H1 (cell line): ENCODE results near the gene AMT. TPM values are rescaled to one million over a fixed set of nuclear protein-coding genes. Genes with fewer than 3 reads are reported as not detected.

ENCODE experiments used
- CTCF ChIA-PET: fragments of 300-600 bp; sonication (Branson Sonifier 250); formaldehyde crosslinking; loops from one replicate; lab custom pipeline; 2021; ENCODE audit not compliant: partially characterized antibody; lab: Charles Lee
- POLR2A ChIA-PET: fragments of 300-600 bp; sonication (Branson Sonifier 250); formaldehyde crosslinking; loops from one replicate; lab custom pipeline; 2021; ENCODE audit warnings: inconsistent platforms; ENCODE audit not compliant: partially characterized antibody; lab: Charles Lee
- DNase-seq, 2 experiments: peaks; one replicate each; pipeline versions ENCODE4 v3.0.0 to v3.0.0-alpha.2; 2010 to 2022; ENCODE audit warnings: low spot score in 2 of 2, low read depth in 1 of 2, mixed read lengths in 1 of 2
- FAIRE-seq: peaks from 2 replicates; lab custom pipeline; 2011; peaks lifted over from hg19 to GRCh38; lab: Jason Lieb, UNC
- H2AFZ ChIP-seq: 2 replicates; pipeline ENCODE4 v1.8.1; 2012; ENCODE audit warnings: low read length, inconsistent platforms
- H2AK5ac ChIP-seq: 2 replicates; pipeline ENCODE4 v1.6.1; 2013; ENCODE audit warnings: low read depth, low read length
- H2BK120ac ChIP-seq: replicated peaks from 2 replicates; pipeline ENCODE3; 2013; ENCODE audit warnings: low read depth, low read length, inconsistent platforms
- H2BK12ac ChIP-seq: 2 replicates; pipeline ENCODE4 v1.6.1; 2013; ENCODE audit warnings: low read depth, low read length
- H2BK15ac ChIP-seq: 2 replicates; pipeline ENCODE4 v1.6.1; 2013; ENCODE audit warnings: low read length
- H2BK20ac ChIP-seq: 2 replicates; pipeline ENCODE4 v1.6.1; 2013; ENCODE audit warnings: low read length
- H2BK5ac ChIP-seq: 2 replicates; pipeline ENCODE4 v1.6.1; 2013; ENCODE audit warnings: low read depth, low read length
- H3K14ac ChIP-seq: 2 replicates; pipeline ENCODE4 v1.6.1; 2013; ENCODE audit warnings: inconsistent platforms; ENCODE audit not compliant: insufficient read length
- H3K18ac ChIP-seq: 2 replicates; pipeline ENCODE4 v1.6.1; 2013; ENCODE audit warnings: low read length; ENCODE audit errors: extremely low read depth
- H3K23ac ChIP-seq: 2 replicates; pipeline ENCODE4 v1.6.1; 2013; ENCODE audit warnings: inconsistent platforms; ENCODE audit not compliant: insufficient read length
- H3K23me2 ChIP-seq: 2 replicates; pipeline ENCODE4 v1.6.1; 2013; ENCODE audit warnings: low read depth, low read length
- H3K27ac ChIP-seq: 2 replicates; pipeline ENCODE4 v1.6.1; 2011; ENCODE audit warnings: low read depth, low read length, inconsistent platforms
- H3K27me3 ChIP-seq, 4 experiments: replicated peaks in 1 of 4; 1 replicate in 1 of 4; 2 replicates in 3 of 4; pipeline versions ENCODE4 v1.6.1 to v1.8.1; 2011 to 2013; ENCODE audit warnings: low read length in 3 of 4, mild to moderate bottlenecking in 3 of 4, inconsistent platforms in 2 of 4, mixed read lengths in 2 of 4, moderate library complexity in 1 of 4; ENCODE audit not compliant: control insufficient read depth in 3 of 4, insufficient read depth in 3 of 4; ENCODE audit errors: extremely low read depth in 1 of 4
- H3K36me3 ChIP-seq, 4 experiments: 2 replicates each; pipeline versions ENCODE4 v1.6.1 to v1.8.1; 2011 to 2013; ENCODE audit warnings: mild to moderate bottlenecking in 4 of 4, low read length in 3 of 4, moderate library complexity in 2 of 4, control low read depth in 1 of 4, inconsistent platforms in 1 of 4; ENCODE audit not compliant: insufficient read depth in 4 of 4, control insufficient read depth in 2 of 4
- H3K4ac ChIP-seq: replicated peaks from 2 replicates; pipeline ENCODE3; 2013; ENCODE audit warnings: low read length, low read depth, mixed read lengths, inconsistent platforms; ENCODE audit not compliant: insufficient read length
- H3K4me1 ChIP-seq, 4 experiments: replicated peaks in 1 of 4; 1 replicate in 1 of 4; 2 replicates in 3 of 4; pipeline versions ENCODE4 v1.6.1 to v1.8.1; 2011 to 2013; ENCODE audit warnings: low read length in 3 of 4, inconsistent platforms in 2 of 4, mixed read lengths in 1 of 4; ENCODE audit not compliant: insufficient read depth in 4 of 4, control insufficient read depth in 3 of 4
- H3K4me2 ChIP-seq, 2 experiments: 2 replicates each; pipeline versions ENCODE4 v1.6.1 to v1.8.1; 2011 to 2013; ENCODE audit warnings: low read depth in 2 of 2, low read length in 2 of 2, control low read depth in 1 of 2, inconsistent platforms in 1 of 2, mild to moderate bottlenecking in 1 of 2; ENCODE audit not compliant: insufficient read depth in 1 of 2
- H3K4me3 ChIP-seq, 4 experiments: fragments of 200-600, 300-600 bp in 1 of 4; sonication (generic), shearing (Covaris generic), sonication (Bioruptor Twin) in 1 of 4; 2 replicates each; pipeline versions ENCODE4 v1.5.1 to v1.8.1; 2011 to 2016; ENCODE audit warnings: low read length in 4 of 4, low read depth in 3 of 4, control low read depth in 2 of 4, inconsistent platforms in 2 of 4, mild to moderate bottlenecking in 2 of 4, mixed read lengths in 1 of 4, moderate library complexity in 1 of 4; ENCODE audit not compliant: insufficient read depth in 2 of 4; ENCODE audit errors: extremely low read depth in 1 of 4
- H3K56ac ChIP-seq: replicated peaks from 2 replicates; pipeline ENCODE3; 2013; ENCODE audit warnings: low read depth, mild to moderate bottlenecking, mixed read lengths, low read length, inconsistent platforms; ENCODE audit not compliant: insufficient read length
- H3K79me1 ChIP-seq: 2 replicates; pipeline ENCODE4 v1.6.1; 2013; ENCODE audit warnings: low read depth, low read length, control low read depth
- H3K79me2 ChIP-seq, 2 experiments: 2 replicates each; pipeline versions ENCODE4 v1.6.1 to v1.8.1; 2012 to 2013; ENCODE audit warnings: low read length in 2 of 2, mild to moderate bottlenecking in 2 of 2, inconsistent platforms in 1 of 2; ENCODE audit not compliant: insufficient read depth in 2 of 2, control insufficient read depth in 1 of 2
- H3K9ac ChIP-seq, 4 experiments: replicated peaks in 1 of 4; 1 replicate in 1 of 4; 2 replicates in 3 of 4; pipeline versions ENCODE4 v1.6.1 to v1.8.1; 2011 to 2013; ENCODE audit warnings: low read depth in 3 of 4, low read length in 3 of 4, control low read depth in 2 of 4, mild to moderate bottlenecking in 2 of 4, moderate library complexity in 2 of 4, inconsistent platforms in 1 of 4; ENCODE audit errors: extremely low read depth in 1 of 4
- H3K9me3 ChIP-seq, 2 experiments: 2 replicates each; pipeline versions ENCODE4 v1.6.1 to v1.8.1; 2012 to 2013; ENCODE audit warnings: mild to moderate bottlenecking in 2 of 2, moderate library complexity in 2 of 2, control low read depth in 1 of 2, inconsistent platforms in 1 of 2, low read depth in 1 of 2, low read length in 1 of 2, mixed read lengths in 1 of 2; ENCODE audit not compliant: insufficient read depth in 2 of 2
- H4K20me1 ChIP-seq, 2 experiments: replicated peaks in 1 of 2; 2 replicates each; pipeline versions ENCODE3 to v1.8.1; 2011 to 2013; ENCODE audit warnings: inconsistent platforms in 2 of 2, low read length in 2 of 2, mild to moderate bottlenecking in 1 of 2; ENCODE audit not compliant: insufficient read depth in 2 of 2, control insufficient read depth in 1 of 2
- H4K5ac ChIP-seq: 2 replicates; pipeline ENCODE4 v1.6.1; 2013; ENCODE audit warnings: low read length, low read depth, mixed read lengths, inconsistent platforms; ENCODE audit not compliant: insufficient read length
- H4K8ac ChIP-seq: 2 replicates; pipeline ENCODE4 v1.8.0; 2013; ENCODE audit warnings: mild to moderate bottlenecking, moderate library complexity, low read length, inconsistent platforms; ENCODE audit not compliant: insufficient read depth; ENCODE audit errors: extremely low read depth
- H4K91ac ChIP-seq: replicated peaks from 2 replicates; pipeline ENCODE3; 2013; ENCODE audit warnings: low read length, mixed read lengths, inconsistent platforms; ENCODE audit not compliant: insufficient read length
- BRCA1 ChIP-seq: IDR thresholded peaks from 2 replicates; pipeline ENCODE4 v1.6.1; 2012; ENCODE audit warnings: low read depth, low read length, improper control_type of control experiment
- CBX5 ChIP-seq: fragments of 300-800, 300-1000 bp; sonication (generic); IDR thresholded peaks from 2 replicates; pipeline ENCODE4 v1.7.1; 2016; ENCODE audit warnings: antibody characterized with exemption, low read length, low read depth
- CHD2 ChIP-seq: IDR thresholded peaks from 2 replicates; pipeline ENCODE4 v1.6.1; 2012; ENCODE audit warnings: low read length, improper control_type of control experiment
- HDAC2 ChIP-seq, 2 experiments: fragments of 300-600 bp in 1 of 2; sonication (generic) in 1 of 2; IDR thresholded peaks; 2 replicates each; pipeline ENCODE4 v1.6.1; 2011 to 2012; ENCODE audit warnings: low read depth in 2 of 2, low read length in 2 of 2, mild to moderate bottlenecking in 2 of 2, moderate library complexity in 2 of 2, borderline replicate concordance in 1 of 2, inconsistent platforms in 1 of 2
- JUN ChIP-seq: IDR thresholded peaks from 2 replicates; pipeline ENCODE4 v1.6.1; 2011; ENCODE audit warnings: low read depth, mild to moderate bottlenecking, improper control_type of control experiment, low read length
- KDM5A ChIP-seq: fragments of 200-600 bp; IDR thresholded peaks from 2 replicates; pipeline ENCODE4 v1.7.1; 2012; ENCODE audit warnings: mild to moderate bottlenecking, low read length, inconsistent platforms, mixed read lengths
- WGBS, 2 experiments: shearing (Covaris generic) in 1 of 2; methylation state at CpG; one replicate each; pipeline versions ENCODE4 v1.1.6 to v1.1.7; 2013 to 2015; ENCODE audit warnings: low lambda C conversion rate in 2 of 2, mixed read lengths in 2 of 2, inconsistent platforms in 1 of 2, low coverage in 1 of 2, missing lambda C conversion rate in 1 of 2; ENCODE audit not compliant: insufficient replicate concordance in 2 of 2, insufficient coverage in 1 of 2, insufficient read length in 1 of 2; ENCODE audit errors: extremely low coverage in 1 of 2, missing lambda C conversion rate in 1 of 2; 5-methylcytosine and 5-hydroxymethylcytosine counted together
- polyA plus RNA-seq, 7 experiments: library from polyadenylated mRNA; depleted of rRNA in 3 of 7; stranded (reverse) in 5 of 7; unstranded in 2 of 7; fragments of >200 nt in 5 of 7; fragments of 200-250 nt in 2 of 7; gene quantifications; 1 replicate in 5 of 7; 2 replicates in 1 of 7; 4 replicates in 1 of 7; pipeline versions ENCODE4 v1.2.1 to v1.2.3, GENCODE V29; 2011 to 2013; ENCODE audit warnings: missing spikeins in 2 of 7, mixed read lengths in 2 of 7
- total RNA-seq: library from RNA; stranded (reverse); fragmentation: NEBNext Ultra II Directional; extraction: Animal tissue kit (Norgen Biotek cat#: 25700); gene quantifications from 2 replicates; pipeline ENCODE4 v1.2.1, GENCODE V29; 2021
- TF ChIP-seq, protein P1 (sequence below): IDR thresholded peaks from 2 replicates; pipeline ENCODE4 v1.6.1; 2012; ENCODE audit warnings: low read length, inconsistent platforms

Gene AMT
- total and polyA plus RNA-seq, 2 of the 8 experiments (the other 6 are each of a cell fraction or from before 2014, with no cell fraction given) = 46.5 to 92.4 TPM

DNA sequence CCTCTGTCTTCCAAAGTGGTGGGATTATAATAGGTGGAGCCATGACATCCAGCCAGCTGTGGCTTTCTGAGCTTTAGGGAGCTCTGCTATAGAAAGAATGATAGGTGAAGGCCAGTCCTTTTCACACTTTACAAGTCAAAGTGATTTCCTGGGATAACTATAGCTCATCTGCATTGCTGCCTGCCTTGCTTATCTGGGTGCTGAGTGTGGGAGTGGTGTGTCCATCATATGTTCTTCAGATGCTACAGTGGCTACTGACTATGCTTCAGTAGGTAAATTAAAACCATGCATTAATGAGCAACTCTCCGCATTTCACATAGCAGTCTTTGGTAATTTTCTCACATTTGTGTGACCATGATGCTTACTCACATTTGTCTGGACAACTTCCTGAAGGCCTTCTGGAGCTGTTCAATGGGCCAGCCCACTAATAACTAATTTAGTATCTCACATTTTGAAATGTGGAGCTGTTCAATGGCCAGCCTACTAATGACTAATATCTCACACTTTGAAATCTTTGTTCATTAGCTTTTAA, 33.9 kb downstream of the AMT start:
- Histone ChIP-seq H2BK5ac (no peak overlapping the region), H3K4me3 (no peak overlapping the region), H2AFZ (no peak overlapping the region), H2BK12ac (no peak overlapping the region), H3K9me3 (no peaks in the 10 kb centered on the region), H3K36me3 (no peaks in the 10 kb centered on the region; a peak in 1 of 8 replicates), H3K18ac (no peak overlapping the region), H3K56ac (no peak overlapping the region), H3K4me2 (no peak overlapping the region), H3K27ac (no peak overlapping the region), H3K4me1 (no peaks in the 10 kb centered on the region), H4K20me1 (peaks cover 6 to 22% of the 10 kb centered on the region in 2 experiments), H2BK15ac (no peak overlapping the region), H3K9ac (no peak overlapping the region), H4K8ac (no peak overlapping the region), H3K4ac (no peak overlapping the region), H3K79me2 (peaks cover 9 to 95% of the 10 kb centered on the region in 2 experiments), H3K79me1 (peaks cover 13% of the 10 kb centered on the region), H4K5ac (no peak overlapping the region), H2BK20ac (no peak overlapping the region), H3K27me3 (no peaks in the 10 kb centered on the region), H2AK5ac (no peak overlapping the region), H4K91ac (no peak overlapping the region), H2BK120ac (no peak overlapping the region), H3K23ac (no peak overlapping the region), H3K14ac (no peak overlapping the region), H3K23me2 (0 out of 2 replicates have a peak, but pooled peaks cover 2% of the 10 kb centered on the region)
- FAIRE-seq = no peak
- CTCF ChIA-PET = interaction anchor here (0.6 to 1.6 kb wide), 3 partner anchors 13 to 649 kb away, joined by 3 to 4 read pairs (median 3); no protein-coding TSS in a partner anchor
- WGBS, 2 experiments = 96% methylated on average over 1 of the region's 1 CpG; no CpG with 5 or more reads in 1 of the 2 experiments
- POLR2A ChIA-PET = interaction anchor here (0.7 to 1.8 kb wide), 5 partner anchors 8 to 48 kb away, joined by 3 to 7 read pairs (median 3); partner anchors contain the start of genes GPX1, NICN1, RHOA and TCTA
- no peak for DNase-seq
- TF ChIP-seq CBX5 (no peak), HDAC2 (IDR thresholded peaks at IDR 0.05; ENCODE audit: borderline replicate concordance in 1 of 2, low read depth in 2 of 2, low read length in 2 of 2) (no peak), CHD2 (no peak), BRCA1 (no peak), KDM5A (no peak), JUN (no peak)
- TF ChIP-seq, protein P1, sequence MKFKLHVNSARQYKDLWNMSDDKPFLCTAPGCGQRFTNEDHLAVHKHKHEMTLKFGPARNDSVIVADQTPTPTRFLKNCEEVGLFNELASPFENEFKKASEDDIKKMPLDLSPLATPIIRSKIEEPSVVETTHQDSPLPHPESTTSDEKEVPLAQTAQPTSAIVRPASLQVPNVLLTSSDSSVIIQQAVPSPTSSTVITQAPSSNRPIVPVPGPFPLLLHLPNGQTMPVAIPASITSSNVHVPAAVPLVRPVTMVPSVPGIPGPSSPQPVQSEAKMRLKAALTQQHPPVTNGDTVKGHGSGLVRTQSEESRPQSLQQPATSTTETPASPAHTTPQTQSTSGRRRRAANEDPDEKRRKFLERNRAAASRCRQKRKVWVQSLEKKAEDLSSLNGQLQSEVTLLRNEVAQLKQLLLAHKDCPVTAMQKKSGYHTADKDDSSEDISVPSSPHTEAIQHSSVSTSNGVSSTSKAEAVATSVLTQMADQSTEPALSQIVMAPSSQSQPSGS = no peak
